Peyer's patch (tissue), 4 donors: ENCODE data around the gene EPO.
"Not testable (repeated sequence)": the region's sequence is repeated elsewhere in the genome, so short reads cannot be mapped to it uniquely, and the experiment has no call there.

Experiments used
- CTCF ChIP-seq, 6 experiments: fragments of 450-650 bp in 4 of 6; fragments of 200-600 bp in 2 of 6; sonication (generic) in 1 of 6; IDR thresholded peaks; one replicate each; pipeline ENCODE4 v1.5.1; 2017 to 2019; ENCODE audit warnings: antibody characterized with exemption in 6 of 6, mild to moderate bottlenecking in 3 of 6, moderate library complexity in 1 of 6
- POLR2A ChIP-seq, 2 donors: fragments of 450-650 bp; IDR thresholded peaks; one replicate each; pipeline ENCODE4 v1.5.1; 2017; ENCODE audit warnings: antibody characterized with exemption in 2 of 2, mild to moderate bottlenecking in 2 of 2, moderate library complexity in 2 of 2

- not testable (repeated sequence) for TF ChIP-seq CTCF, POLR2A (IDR thresholded peaks at IDR 0.05)
Observed at GRCh38 chr7:100724364-100724763, 4.1 kb downstream of the EPO start.
